Measurements from ENCODE around the gene RNASE7.

GRCh38 chr14:21019366-21019765, 22.8 kb upstream of the RNASE7 start:
- TF ChIP-seq CTCF (conservative IDR thresholded peaks at IDR 0.05; ENCODE audit: low read length): no peak
- TF ChIP-seq EZH2phosphoT487 (IDR thresholded peaks at IDR 0.05; ENCODE audit: borderline replicate concordance, low read depth, low read length): no peak

Measured in OCI-LY7 (cell line).